Neural progenitor cell (in vitro differentiated cells): Measurements from ENCODE around the gene FBRSL1. TPM values are rescaled to one million over a fixed set of nuclear protein-coding genes. Genes with fewer than 3 reads are reported as not detected.
A peak's percentile ranks its signal among the peaks of the same experiment; 100 is the strongest.

ENCODE experiments used
- DNase-seq: peaks from one replicate; pipeline ENCODE4 v3.0.0-alpha.2; 2016; ENCODE audit warnings: low spot score
- H2AFZ ChIP-seq: fragments of 200-600 bp; sonication (generic); replicated peaks from 2 replicates; pipeline ENCODE4 v1.6.1; 2016; ENCODE audit warnings: antibody characterized with exemption
- H3F3A ChIP-seq: fragments of 200-600 bp; sonication (generic); 2 replicates; pipeline ENCODE4 v1.6.1; 2016; ENCODE audit warnings: antibody characterized with exemption, low read depth
- H3K27ac ChIP-seq: fragments of 200-600 bp; sonication (generic); 2 replicates; pipeline ENCODE4 v1.5.1; 2016; ENCODE audit warnings: mild to moderate bottlenecking
- H3K27me3 ChIP-seq: fragments of 200-600 bp; sonication (generic); 2 replicates; pipeline ENCODE4 v1.6.1; 2016; ENCODE audit warnings: mild to moderate bottlenecking, moderate library complexity
- H3K36me3 ChIP-seq: fragments of 200-600 bp; sonication (generic); 2 replicates; pipeline ENCODE4 v1.5.1; 2016
- H3K4me1 ChIP-seq: fragments of 200-600 bp; sonication (generic); 2 replicates; pipeline ENCODE4 v1.6.1; 2016; ENCODE audit warnings: mixed run types
- H3K4me2 ChIP-seq: fragments of 200-600 bp; sonication (generic); 2 replicates; pipeline ENCODE4 v1.6.1; 2016
- H3K4me3 ChIP-seq: fragments of 200-600 bp; sonication (generic); 2 replicates; pipeline ENCODE4 v1.5.1; 2016
- H3K79me2 ChIP-seq: fragments of 200-600 bp; sonication (generic); 2 replicates; pipeline ENCODE4 v1.6.1; 2016; ENCODE audit warnings: low read depth
- H3K9ac ChIP-seq: fragments of 200-600 bp; sonication (generic); 2 replicates; pipeline ENCODE4 v1.6.1; 2016
- H3K9me3 ChIP-seq: fragments of 200-600 bp; sonication (generic); 2 replicates; pipeline ENCODE4 v1.5.1; 2016; ENCODE audit warnings: low read depth
- H4K20me1 ChIP-seq: fragments of 200-600 bp; sonication (generic); 2 replicates; pipeline ENCODE4 v1.6.1; 2016; ENCODE audit warnings: low read depth
- H3K27ac Mint-ChIP-seq: 3 replicates; pipeline ENCODE4 v1.8.0; 2021; ENCODE audit warnings: mixed read lengths
- H3K27me3 Mint-ChIP-seq: 2 replicates; pipeline ENCODE4 v1.8.0; 2022; ENCODE audit warnings: low read depth, mild to moderate bottlenecking, inconsistent platforms, moderate library complexity, mixed read lengths; ENCODE audit not compliant: insufficient read depth
- H3K36me3 Mint-ChIP-seq: 3 replicates; pipeline ENCODE4 v1.8.0; 2021; ENCODE audit warnings: mixed read lengths
- H3K4me1 Mint-ChIP-seq: 3 replicates; pipeline ENCODE4 v1.8.0; 2021; ENCODE audit warnings: mixed read lengths
- H3K4me3 Mint-ChIP-seq: 3 replicates; pipeline ENCODE4 v1.8.0; 2021; ENCODE audit warnings: mild to moderate bottlenecking, moderate library complexity, mixed read lengths
- H3K9me3 Mint-ChIP-seq: 3 replicates; pipeline ENCODE4 v1.8.0; 2020; ENCODE audit warnings: mixed read lengths
- EZH2 ChIP-seq: fragments of 200-600 bp; sonication (generic); IDR thresholded peaks from 2 replicates; pipeline ENCODE4 v1.6.1; 2017; ENCODE audit warnings: antibody characterized with exemption, mild to moderate bottlenecking, moderate library complexity
- EZH2phosphoT487 ChIP-seq: fragments of 200-600 bp; sonication (generic); IDR thresholded peaks from 2 replicates; pipeline ENCODE4 v1.6.1; 2017; ENCODE audit warnings: antibody characterized with exemption
- total RNA-seq: library from RNA; depleted of rRNA; stranded (reverse); fragments of >200 nt; gene quantifications from 2 replicates; pipeline ENCODE4 v1.2.3, GENCODE V29; 2015; ENCODE audit warnings: low replicate concordance
- TF ChIP-seq, protein P1 (sequence below): fragments of 200-600 bp; sonication (generic); IDR thresholded peaks from 2 replicates; pipeline ENCODE4 v1.5.1; 2017; ENCODE audit warnings: antibody characterized with exemption, mild to moderate bottlenecking

Gene FBRSL1
- total RNA-seq, 1 donor from 2014 or later = 7.4 TPM

DNA sequence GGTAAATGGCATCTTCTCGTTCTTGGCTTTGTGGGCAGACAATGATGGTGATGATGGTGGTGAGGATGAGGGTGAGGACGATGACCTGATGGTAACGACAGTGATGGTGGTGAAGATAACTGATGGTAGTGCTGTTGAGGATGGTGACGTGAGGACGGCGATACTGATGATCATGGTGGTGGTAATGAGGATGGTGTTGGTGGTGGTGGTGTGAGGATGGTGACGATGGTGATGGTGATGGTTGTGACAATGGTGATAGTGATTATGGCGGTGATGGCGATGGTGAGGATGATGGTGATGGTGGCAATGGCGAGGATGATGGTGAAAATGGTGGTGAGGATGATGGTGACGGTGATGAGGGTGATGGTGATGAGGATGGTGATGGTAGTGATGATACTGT lies 54.5 kb downstream of the FBRSL1 start:
- no peaks in the 10 kb centered on the region for H3K36me3 ChIP-seq
- H2AFZ ChIP-seq = no peak overlapping the region
- H3K27ac Mint-ChIP-seq = no peak overlapping the region
- H3K9me3 ChIP-seq = no peaks in the 10 kb centered on the region
- H3K9me3 Mint-ChIP-seq = no peaks in the 10 kb centered on the region
- H3K36me3 Mint-ChIP-seq = peaks cover 4% of the 10 kb centered on the region
- no peak overlapping the region for H3K4me3 Mint-ChIP-seq
- no peaks in the 10 kb centered on the region for H3K79me2 ChIP-seq
- H3K4me1 ChIP-seq = peaks cover 11% of the 10 kb centered on the region
- no peak overlapping the region for H3K4me3 ChIP-seq
- peaks cover 8% of the 10 kb centered on the region for H3K27me3 Mint-ChIP-seq
- H3K4me2 ChIP-seq = no peak overlapping the region
- H4K20me1 ChIP-seq = peaks cover 11% of the 10 kb centered on the region
- H3K4me1 Mint-ChIP-seq = peaks cover 16% of the 10 kb centered on the region
- TF ChIP-seq, protein P1, sequence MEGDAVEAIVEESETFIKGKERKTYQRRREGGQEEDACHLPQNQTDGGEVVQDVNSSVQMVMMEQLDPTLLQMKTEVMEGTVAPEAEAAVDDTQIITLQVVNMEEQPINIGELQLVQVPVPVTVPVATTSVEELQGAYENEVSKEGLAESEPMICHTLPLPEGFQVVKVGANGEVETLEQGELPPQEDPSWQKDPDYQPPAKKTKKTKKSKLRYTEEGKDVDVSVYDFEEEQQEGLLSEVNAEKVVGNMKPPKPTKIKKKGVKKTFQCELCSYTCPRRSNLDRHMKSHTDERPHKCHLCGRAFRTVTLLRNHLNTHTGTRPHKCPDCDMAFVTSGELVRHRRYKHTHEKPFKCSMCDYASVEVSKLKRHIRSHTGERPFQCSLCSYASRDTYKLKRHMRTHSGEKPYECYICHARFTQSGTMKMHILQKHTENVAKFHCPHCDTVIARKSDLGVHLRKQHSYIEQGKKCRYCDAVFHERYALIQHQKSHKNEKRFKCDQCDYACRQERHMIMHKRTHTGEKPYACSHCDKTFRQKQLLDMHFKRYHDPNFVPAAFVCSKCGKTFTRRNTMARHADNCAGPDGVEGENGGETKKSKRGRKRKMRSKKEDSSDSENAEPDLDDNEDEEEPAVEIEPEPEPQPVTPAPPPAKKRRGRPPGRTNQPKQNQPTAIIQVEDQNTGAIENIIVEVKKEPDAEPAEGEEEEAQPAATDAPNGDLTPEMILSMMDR = no peak
- TF ChIP-seq EZH2phosphoT487 (no peak), EZH2 (no peak)
- H3K9ac ChIP-seq = no peak overlapping the region
- no peak overlapping the region for H3K27ac ChIP-seq
- DNase-seq = no peak
- H3K27me3 ChIP-seq = peaks cover 92% of the 10 kb centered on the region
- H3F3A ChIP-seq = peaks cover 10% of the 10 kb centered on the region

DNA sequence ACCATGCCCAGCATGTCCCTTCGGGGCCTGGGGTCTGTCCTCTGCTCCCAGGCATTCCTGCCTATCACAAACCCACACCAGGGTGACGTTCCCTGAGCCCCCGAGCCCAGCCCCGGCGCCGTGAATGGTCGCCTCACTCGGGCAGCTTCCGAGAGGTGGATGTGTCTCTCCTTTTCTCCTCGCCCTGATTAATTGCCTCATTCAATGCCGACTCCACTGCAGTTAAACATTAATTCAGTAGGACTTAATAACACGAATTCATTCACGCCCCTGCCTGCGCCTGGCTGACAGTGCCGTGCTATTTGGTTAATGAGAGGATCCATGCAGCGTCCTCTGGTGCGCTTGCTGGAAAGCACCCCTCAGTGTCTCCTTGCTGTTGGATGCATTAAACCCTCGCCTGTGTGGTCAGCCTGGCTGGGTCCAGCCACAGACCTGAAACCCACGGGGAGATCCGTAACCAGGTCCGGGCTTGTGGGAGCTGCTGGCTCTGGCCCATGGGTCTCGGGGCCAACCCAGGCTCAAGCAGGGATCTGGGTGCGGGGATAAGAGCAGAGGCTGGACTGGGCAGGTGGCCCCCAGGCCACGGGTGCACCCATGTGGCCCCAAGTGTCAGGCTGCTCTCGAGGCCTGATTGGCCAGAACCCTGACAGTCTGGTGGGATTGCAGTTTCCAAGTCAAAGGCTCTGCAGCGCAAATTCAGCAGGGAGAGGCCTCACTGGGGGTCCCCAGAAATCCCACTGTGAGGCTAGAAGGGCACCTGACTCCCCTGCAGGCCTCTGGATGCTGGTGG lies 55.4 kb downstream of the FBRSL1 start:
- H3K36me3 ChIP-seq = no peaks in the 10 kb centered on the region
- TF ChIP-seq, protein P1 = no peak
- TF ChIP-seq EZH2 = no peak
- peaks cover 15% of the 10 kb centered on the region for H3K4me1 ChIP-seq
- H3K4me1 Mint-ChIP-seq = peaks cover 23% of the 10 kb centered on the region
- peaks cover 9% of the 10 kb centered on the region for H3K27me3 Mint-ChIP-seq
- H3K4me3 Mint-ChIP-seq = peak overlapping the region; percentile 43
- H3K27me3 ChIP-seq = peaks cover 98% of the 10 kb centered on the region
- H3K27ac ChIP-seq = no peak overlapping the region
- H3K79me2 ChIP-seq = no peaks in the 10 kb centered on the region
- no peak overlapping the region for H3K4me3 ChIP-seq
- H3F3A ChIP-seq = peaks cover 10% of the 10 kb centered on the region
- H3K4me2 ChIP-seq = no peak overlapping the region
- H3K9ac ChIP-seq = no peak overlapping the region
- H3K9me3 Mint-ChIP-seq = no peaks in the 10 kb centered on the region
- H4K20me1 ChIP-seq = peaks cover 18% of the 10 kb centered on the region
- no peak overlapping the region for H2AFZ ChIP-seq
- H3K36me3 Mint-ChIP-seq = peaks cover 4% of the 10 kb centered on the region
- no peak overlapping the region for H3K27ac Mint-ChIP-seq
- H3K9me3 ChIP-seq = no peaks in the 10 kb centered on the region
- DNase-seq = no peak

DNA sequence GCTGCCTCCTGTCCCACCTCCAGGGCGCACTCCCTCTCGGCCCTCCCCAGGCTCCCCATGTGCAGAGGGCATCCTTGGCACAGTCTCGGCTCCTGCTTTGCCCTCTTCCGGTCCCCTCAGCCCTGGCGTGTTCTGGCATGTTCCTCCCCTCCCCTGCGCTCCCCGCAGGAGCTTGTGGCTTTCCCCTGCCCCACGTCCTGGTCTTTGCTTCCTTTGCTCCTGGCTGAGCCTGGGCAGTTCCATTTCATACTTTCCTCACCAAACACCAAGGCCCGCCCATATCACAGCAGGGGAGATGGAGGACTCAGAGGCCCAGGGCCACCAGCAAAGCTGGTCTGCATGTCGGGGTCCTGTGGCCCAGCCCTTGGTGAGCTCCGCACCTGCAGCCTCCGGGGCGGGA lies 56.0 kb downstream of the FBRSL1 start:
- peak overlapping the region; percentile 69 for H3K27ac Mint-ChIP-seq
- Histone ChIP-seq H3F3A (peaks cover 10% of the 10 kb centered on the region), H2AFZ (no peak overlapping the region), H3K79me2 (no peaks in the 10 kb centered on the region), H3K9me3 (no peaks in the 10 kb centered on the region), H3K9ac (no peak overlapping the region), H3K27me3 (peaks cover 98% of the 10 kb centered on the region), H3K4me2 (no peak overlapping the region), H3K36me3 (no peaks in the 10 kb centered on the region), H4K20me1 (peaks cover 24% of the 10 kb centered on the region), H3K4me1 (peaks cover 21% of the 10 kb centered on the region), H3K27ac (no peak overlapping the region), H3K4me3 (no peak overlapping the region)
- H3K27me3 Mint-ChIP-seq = peaks cover 12% of the 10 kb centered on the region
- peak; percentile 38 for DNase-seq
- H3K36me3 Mint-ChIP-seq = peaks cover 4% of the 10 kb centered on the region
- TF ChIP-seq, protein P1 = no peak
- TF ChIP-seq EZH2phosphoT487 = no peak
- TF ChIP-seq EZH2 = no peak
- H3K4me1 Mint-ChIP-seq = peaks cover 26% of the 10 kb centered on the region
- H3K4me3 Mint-ChIP-seq = peak overlapping the region; percentile 17
- H3K9me3 Mint-ChIP-seq = no peaks in the 10 kb centered on the region
